HL-60/S4 treated with phorbol 12-myristate 13-acetate at 8.2 ng/mL for 4 days and 3 days (cell line): ENCODE measurements around the gene PHF21A.
"Not testable (repeated sequence)": the region's sequence is repeated elsewhere in the genome, so short reads cannot be mapped to it uniquely, and the experiment has no call there.

Experiments used
- in situ Hi-C: fragments of 300-500 bp; cut with MboI; formaldehyde crosslinking; loops from 2 replicates; pipeline ENCODE4 v1.15.0; 2022; ENCODE audit warnings: low sequenced_read_pairs

PHF21A gene

GRCh38 chr11:45906096-45906682, 215.1 kb downstream of the PHF21A start:
- in situ Hi-C loops = no loop called here

- in situ Hi-C loops = not testable (repeated sequence)
These were observed 215.7 kb downstream of the PHF21A start for GRCh38 chr11:45905576-45905975.

- in situ Hi-C loops = no loop called here
These were observed 216.2 kb downstream of the PHF21A start for GRCh38 chr11:45905095-45905494.

DNA sequence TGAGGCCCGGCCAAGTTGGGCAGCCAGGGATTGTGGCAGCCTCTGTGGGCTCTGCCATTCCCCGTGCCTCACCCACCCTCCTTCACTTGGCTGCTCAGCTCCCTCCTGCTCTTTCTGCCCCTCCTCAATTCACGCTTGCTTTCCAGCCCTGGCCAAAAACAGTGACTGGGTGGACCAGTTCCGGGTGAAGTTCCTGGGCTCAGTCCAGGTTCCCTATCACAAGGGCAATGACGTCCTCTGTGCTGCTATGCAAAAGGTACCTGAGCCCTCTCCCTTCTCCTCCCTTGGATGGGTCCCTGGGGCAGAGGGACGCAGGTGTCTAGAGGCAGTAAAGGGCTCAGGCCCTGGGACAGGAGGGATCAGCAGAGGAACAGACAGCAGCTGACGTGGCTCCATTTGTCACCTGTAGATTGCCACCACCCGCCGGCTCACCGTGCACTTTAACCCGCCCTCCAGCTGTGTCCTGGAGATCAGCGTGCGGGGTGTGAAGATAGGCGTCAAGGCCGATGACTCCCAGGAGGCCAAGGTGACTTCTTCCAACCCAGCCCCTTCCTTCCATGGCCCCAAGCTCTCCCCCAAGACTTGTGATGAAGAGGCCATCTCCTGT, 216.8 kb downstream of the PHF21A start:
- in situ Hi-C loops = no loop called here

DNA sequence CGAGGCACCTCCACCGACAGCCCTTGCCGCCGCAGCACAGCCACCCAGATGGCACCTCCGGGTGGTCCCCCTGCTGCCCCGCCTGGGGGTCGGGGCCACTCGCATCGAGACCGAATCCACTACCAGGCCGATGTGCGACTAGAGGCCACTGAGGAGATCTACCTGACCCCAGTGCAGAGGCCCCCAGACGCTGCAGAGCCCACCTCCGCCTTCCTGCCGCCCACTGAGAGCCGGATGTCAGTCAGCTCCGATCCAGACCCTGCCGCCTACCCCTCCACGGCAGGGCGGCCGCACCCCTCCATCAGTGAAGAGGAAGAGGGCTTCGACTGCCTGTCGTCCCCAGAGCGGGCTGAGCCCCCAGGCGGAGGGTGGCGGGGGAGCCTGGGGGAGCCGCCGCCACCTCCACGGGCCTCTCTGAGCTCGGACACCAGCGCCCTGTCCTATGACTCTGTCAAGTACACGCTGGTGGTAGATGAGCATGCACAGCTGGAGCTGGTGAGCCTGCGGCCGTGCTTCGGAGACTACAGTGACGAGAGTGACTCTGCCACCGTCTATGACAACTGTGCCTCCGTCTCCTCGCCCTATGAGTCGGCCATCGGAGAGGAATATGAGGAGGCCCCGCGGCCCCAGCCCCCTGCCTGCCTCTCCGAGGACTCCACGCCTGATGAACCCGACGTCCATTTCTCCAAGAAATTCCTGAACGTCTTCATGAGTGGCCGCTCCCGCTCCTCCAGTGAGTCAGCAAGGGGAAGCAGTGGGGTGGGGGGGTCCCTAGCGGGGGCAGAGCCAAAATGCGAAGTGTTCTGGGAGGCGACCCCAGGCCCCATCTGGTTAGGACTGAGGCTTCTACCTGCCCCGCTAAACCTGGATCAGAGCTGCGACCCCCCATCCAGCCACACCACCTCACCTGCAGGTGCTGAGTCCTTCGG, 218.5 kb downstream of the PHF21A start:
- in situ Hi-C loops = no loop called here

DNA sequence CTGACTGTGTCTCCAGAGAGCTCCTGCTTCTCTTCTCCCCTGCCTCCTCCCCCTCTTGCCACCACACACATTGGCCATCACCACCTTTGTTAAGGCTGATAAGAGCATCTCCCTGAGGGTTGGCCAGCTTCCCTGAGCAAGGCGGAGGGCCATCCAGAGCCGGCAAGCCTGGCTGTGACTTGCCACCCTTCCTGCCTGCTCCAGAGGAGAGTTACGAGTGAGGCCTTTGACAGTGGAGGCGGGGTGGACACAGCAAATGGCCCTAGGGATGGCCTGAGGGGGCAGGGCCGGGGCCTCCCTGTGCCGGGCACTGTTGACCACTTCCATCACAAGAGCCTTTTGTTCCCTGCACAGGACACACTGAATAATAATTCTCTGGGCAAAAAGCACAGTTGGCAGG, 219.6 kb downstream of the PHF21A start:
- in situ Hi-C loops = no loop called here

DNA sequence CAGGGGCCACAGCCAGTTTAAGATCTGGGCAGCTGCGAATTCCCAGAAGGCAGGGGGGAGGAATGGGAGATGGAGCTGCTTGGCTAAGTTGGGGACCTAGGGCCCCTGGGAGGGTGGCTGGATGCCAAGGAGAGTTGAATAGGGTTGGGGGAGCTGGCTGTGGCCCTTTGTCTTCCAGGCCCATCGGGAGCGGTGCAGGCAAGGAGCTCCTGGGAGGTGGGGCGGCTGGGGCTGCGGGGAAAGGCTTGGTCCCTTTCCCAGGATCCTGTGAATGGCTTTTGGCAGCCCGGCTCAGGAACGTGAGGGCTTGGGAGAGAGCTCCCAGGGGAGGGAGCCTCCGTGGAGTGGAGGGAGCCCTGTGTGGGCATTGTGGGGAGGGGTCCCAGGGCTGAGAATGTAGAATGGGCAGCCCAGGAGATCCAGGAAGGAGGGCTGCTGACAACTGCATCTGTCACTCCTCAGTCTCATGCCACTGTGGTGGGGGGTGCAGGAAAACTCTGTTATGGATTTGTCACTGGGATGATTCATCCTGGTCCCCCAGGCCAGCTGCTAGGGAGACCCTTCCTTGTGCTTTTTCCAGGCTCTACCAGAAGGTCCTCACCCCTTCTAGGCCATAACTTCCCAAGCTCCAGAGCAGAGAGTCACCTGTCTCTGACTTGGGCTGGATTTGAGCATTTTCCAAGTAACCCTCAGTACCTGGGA, 220.2 kb downstream of the PHF21A start:
- in situ Hi-C loops = no loop called here

DNA sequence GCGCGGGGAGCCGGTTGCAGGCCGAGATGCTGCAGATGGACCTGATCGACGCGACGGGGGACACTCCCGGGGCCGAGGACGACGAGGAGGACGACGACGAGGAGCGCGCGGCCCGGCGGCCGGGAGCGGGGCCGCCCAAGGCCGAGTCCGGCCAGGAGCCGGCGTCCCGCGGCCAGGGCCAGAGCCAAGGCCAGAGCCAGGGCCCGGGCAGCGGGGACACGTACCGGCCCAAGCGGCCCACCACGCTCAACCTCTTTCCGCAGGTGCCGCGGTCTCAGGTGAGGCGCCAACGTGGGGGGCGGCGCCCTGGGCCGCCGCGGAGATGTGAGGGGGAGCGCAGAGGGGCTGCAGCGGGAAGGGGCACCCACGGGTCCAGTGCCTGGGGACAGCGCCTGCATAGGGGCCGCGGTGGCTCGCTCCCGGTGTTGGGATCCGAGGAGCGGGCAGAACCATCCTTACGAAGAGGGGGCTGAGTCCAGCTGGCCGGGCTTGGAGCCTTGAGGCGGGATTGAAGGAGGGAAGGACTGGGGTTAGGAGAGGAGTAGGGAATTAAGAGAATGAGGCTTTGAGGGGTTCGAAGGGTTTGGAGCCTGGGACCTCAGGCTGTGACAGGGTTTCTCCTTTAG, 221.0 kb downstream of the PHF21A start:
- in situ Hi-C loops = not testable (repeated sequence)

DNA sequence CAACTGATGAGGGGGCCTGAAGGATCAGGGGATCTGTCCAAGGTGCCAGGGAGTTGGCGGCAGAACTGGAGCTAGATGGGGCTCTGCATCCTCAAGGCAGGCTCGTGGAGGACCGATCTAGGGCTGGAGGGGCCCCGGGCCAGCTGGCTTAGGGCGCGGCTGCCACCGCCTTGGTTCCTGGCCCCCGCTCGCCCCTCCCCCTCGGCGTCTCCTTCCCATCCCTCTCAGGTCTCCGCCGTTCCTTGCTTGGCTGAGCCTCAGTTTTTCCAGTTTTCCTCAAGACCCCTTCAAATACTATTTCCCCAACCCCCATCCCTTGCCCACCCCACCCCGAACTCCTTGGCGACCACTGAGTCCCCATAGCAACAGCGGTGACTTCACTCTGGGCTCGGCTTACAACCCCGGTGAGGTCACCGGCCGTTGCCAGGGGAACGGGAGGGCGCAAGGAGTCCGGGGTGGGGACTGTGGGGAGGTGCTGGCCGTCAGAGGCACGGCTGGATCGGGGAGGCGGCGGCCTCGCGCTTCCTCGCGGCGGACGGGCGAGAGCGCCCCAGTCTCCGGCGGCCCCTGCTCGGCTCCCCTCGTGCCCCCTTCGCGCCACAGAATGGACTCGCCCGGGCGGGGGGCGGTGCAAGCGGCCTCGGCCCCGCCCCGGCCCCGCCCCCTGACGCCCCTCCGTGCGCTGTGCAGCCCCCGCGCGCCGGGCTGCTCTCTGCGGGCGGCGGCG, 221.6 kb downstream of the PHF21A start:
- in situ Hi-C loops = no loop called here

DNA sequence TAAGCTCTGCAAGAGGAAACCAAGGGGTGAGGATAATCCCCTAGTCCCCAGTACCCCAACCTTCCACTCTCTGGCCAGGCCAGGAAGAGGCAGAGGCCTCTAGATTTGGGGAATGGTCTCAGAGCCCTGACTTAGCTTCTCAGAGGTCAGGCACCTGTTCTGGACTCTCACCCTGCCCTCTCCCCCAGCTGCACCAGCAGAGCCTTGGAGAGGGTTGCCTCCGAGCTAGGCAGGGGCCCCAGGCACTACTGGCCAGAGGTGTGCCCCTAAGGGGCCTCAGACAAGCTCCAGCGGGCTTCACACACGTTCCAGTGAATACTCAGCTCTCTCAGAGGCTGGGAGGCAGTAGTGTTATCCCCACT, 222.2 kb downstream of the PHF21A start:
- in situ Hi-C loops = no loop called here

DNA sequence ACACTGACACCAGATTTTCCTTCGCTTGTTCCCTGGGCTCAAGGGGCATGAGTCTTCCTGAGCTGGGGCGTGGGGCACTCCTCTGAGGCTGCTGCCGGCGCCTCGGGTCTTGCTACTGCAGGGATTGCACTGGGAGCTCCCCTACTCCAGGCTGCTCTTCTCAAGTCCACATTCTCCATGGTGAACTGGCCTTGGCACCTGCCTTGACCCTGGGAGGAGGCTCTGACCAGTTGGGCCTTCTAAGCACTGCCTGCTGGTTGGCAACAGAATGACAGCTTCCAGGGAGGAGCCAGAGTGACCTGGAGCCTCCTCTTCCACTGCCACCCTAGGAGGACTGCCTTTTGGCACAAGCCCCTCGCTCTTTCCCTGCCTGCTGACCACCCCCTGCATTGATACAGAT, 223.7 kb downstream of the PHF21A start:
- in situ Hi-C loops = no loop called here

DNA sequence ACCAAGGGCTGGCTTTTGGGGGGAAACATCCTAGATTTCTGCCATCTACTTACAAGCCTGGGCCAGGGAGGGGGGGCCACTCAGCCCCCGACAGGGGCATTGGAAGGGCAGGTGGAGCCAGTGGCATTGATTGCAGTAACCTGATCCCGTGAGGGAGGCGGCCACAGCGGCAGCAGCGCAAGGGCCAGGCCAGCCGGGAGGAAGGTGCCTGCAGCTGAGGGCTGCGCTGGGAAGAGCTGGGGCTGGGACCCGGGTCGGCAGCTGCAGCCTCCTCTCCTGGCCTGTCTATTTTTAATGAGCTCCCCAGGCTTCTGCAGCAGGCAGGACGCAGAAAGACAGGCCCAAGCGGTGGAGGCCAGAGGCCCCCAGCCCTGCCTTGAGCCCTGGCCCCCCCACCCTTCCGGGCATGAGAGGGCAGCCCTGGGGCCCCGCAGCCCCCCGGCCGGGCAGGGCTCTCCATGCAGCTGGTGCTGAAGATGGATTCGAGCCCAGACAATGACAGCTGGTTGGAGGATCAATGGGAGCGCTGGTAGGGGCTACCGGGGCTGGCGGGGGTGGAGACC, 224.8 kb downstream of the PHF21A start:
- in situ Hi-C loops = no loop called here

DNA sequence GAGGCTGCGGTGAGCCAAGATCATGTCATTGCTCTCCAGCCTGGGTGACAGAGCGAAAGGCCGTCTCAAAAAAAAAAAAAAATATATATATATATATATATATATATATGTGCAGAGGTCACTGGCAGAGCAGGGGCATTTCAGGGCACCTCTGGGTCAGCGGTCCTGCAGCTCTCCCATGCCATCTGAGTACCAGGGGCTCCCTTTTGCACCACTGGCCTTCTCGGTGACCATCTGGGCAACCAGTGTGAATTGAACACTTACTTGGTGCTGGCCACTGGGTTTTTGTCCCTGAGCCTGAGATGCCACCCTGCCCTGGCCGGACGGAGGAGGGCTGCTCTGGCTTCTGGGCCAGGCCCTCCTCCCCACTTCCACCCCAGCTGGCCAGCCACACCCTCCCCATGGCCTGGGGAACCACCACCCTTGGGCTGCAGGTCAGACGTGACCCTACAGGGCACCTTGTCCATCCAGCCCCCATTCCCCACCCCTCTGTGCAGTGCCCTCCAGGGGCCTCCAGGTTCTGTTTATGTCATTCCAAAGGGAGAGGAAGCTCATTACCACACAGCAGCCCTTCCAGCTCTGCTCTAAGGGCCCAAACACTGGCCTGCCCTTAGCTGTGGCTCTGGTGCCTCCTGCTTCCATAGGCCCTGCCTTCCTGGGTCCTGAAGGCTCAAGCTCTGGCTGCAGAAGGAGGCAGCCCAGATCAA, 225.5 kb downstream of the PHF21A start:
- in situ Hi-C loops = no loop called here

- in situ Hi-C loops = no loop called here
These were observed 226.6 kb downstream of the PHF21A start for GRCh38 chr11:45894555-45895247.

GRCh38 chr11:45892856-45893255, 228.4 kb downstream of the PHF21A start:
- in situ Hi-C loops = no loop called here

GRCh38 chr11:45890886-45891550, 230.2 kb downstream of the PHF21A start:
- in situ Hi-C loops = no loop called here

DNA sequence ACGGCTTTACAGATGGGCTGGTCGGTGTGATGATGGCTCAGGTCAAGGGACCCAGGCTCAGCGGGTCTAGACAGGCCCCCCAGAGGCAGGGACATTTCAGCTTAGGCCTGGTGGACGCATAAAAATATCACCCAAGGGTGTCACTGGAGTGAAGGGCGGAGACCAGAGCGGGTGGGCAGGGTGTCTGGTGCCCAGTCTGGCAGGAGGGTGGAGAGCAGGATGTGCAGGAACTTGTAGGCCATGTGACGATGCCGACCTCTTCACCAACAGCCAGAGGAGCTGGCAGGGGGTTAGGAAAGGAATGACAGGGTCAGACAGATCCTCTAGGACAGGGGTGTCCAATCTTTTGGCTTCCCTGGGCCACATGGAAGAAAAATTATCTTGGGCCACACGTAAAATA, 231.3 kb downstream of the PHF21A start:
- in situ Hi-C loops = no loop called here

- in situ Hi-C loops = no loop called here
These were observed 231.7 kb downstream of the PHF21A start for GRCh38 chr11:45889555-45889954.
